EL (cell line): ENCODE data around the gene PAPPA.

Source experiments
- DNase-seq: peaks from one replicate; pipeline ENCODE4 v3.0.0-alpha.2; 2016

Gene PAPPA

GRCh38 chr9:116278326-116278725 lies 124.7 kb downstream of the PAPPA start:
- DNase-seq, result peak; percentile 31

- DNase-seq, result no peak
These were observed 125.6 kb downstream of the PAPPA start for GRCh38 chr9:116279230-116279629.

GRCh38 chr9:116280529-116280928 lies 126.9 kb downstream of the PAPPA start:
- no peak for DNase-seq

- DNase-seq, result no peak
These were observed 129.0 kb downstream of the PAPPA start for GRCh38 chr9:116282597-116282996.

GRCh38 chr9:116284518-116284917 lies 130.9 kb downstream of the PAPPA start:
- no peak for DNase-seq

GRCh38 chr9:116285320-116285719 lies 131.7 kb downstream of the PAPPA start:
- DNase-seq, result no peak

- no peak for DNase-seq
These were observed 132.7 kb downstream of the PAPPA start for GRCh38 chr9:116286297-116286696.

GRCh38 chr9:116287721-116288120 lies 134.1 kb downstream of the PAPPA start:
- peak; percentile 59 for DNase-seq

- DNase-seq, result peak; percentile 99
These were observed 135.1 kb downstream of the PAPPA start for GRCh38 chr9:116288658-116289057.

GRCh38 chr9:116297346-116297745 lies 143.8 kb downstream of the PAPPA start:
- no peak for DNase-seq

GRCh38 chr9:116298249-116298648 lies 144.7 kb downstream of the PAPPA start:
- no peak for DNase-seq

- no peak for DNase-seq
These were observed 145.3 kb downstream of the PAPPA start for GRCh38 chr9:116298878-116299391.

- no peak for DNase-seq
These were observed 146.8 kb downstream of the PAPPA start for GRCh38 chr9:116300360-116300870.

- DNase-seq, result no peak
These were observed 149.7 kb downstream of the PAPPA start for GRCh38 chr9:116303270-116303669.

- no peak for DNase-seq
These were observed 150.4 kb downstream of the PAPPA start for GRCh38 chr9:116303886-116304538.

- no peak for DNase-seq
These were observed 151.2 kb downstream of the PAPPA start for GRCh38 chr9:116304761-116305160.

GRCh38 chr9:116308076-116308475 lies 154.5 kb downstream of the PAPPA start:
- DNase-seq, result no peak

GRCh38 chr9:116309900-116310611 lies 156.5 kb downstream of the PAPPA start:
- DNase-seq, result no peak

GRCh38 chr9:116312221-116312620 lies 158.6 kb downstream of the PAPPA start:
- DNase-seq, result no peak

GRCh38 chr9:116313638-116314037 lies 160.0 kb downstream of the PAPPA start:
- DNase-seq, result no peak

GRCh38 chr9:116316246-116316645 lies 162.7 kb downstream of the PAPPA start:
- DNase-seq, result no peak

- DNase-seq, result no peak
These were observed 163.9 kb downstream of the PAPPA start for GRCh38 chr9:116317503-116317902.

- DNase-seq, result no peak
These were observed 165.1 kb downstream of the PAPPA start for GRCh38 chr9:116318468-116319374.
